Superior temporal gyrus (tissue), 1 donor: ENCODE data around the gene ST6GALNAC3.
"Not testable (repeated sequence)": the region's sequence is repeated elsewhere in the genome, so short reads cannot be mapped to it uniquely, and the experiment has no call there.

ENCODE experiments used
- DNase-seq: peaks from one replicate; pipeline ENCODE4 v3.0.0-alpha.2; 2016; ENCODE audit errors: extremely low spot score

The ST6GALNAC3 gene

GRCh38 chr1:76337542-76338219, 263.1 kb downstream of the ST6GALNAC3 start:
- DNase-seq: no peak

GRCh38 chr1:76340056-76340455, 265.5 kb downstream of the ST6GALNAC3 start:
- DNase-seq: no peak

- DNase-seq: not testable (repeated sequence)
Observed at GRCh38 chr1:76341816-76342215, 267.3 kb downstream of the ST6GALNAC3 start.

GRCh38 chr1:76343356-76343755, 268.8 kb downstream of the ST6GALNAC3 start:
- no peak for DNase-seq

- DNase-seq: no peak
Observed at GRCh38 chr1:76351655-76352054, 277.1 kb downstream of the ST6GALNAC3 start.

GRCh38 chr1:76352741-76353435, 278.3 kb downstream of the ST6GALNAC3 start:
- no peak for DNase-seq

- no peak for DNase-seq
Observed at GRCh38 chr1:76354236-76354635, 279.7 kb downstream of the ST6GALNAC3 start.

- DNase-seq: no peak
Observed at GRCh38 chr1:76366726-76367125, 292.2 kb downstream of the ST6GALNAC3 start.

- DNase-seq: no peak
Observed at GRCh38 chr1:76371941-76372340, 297.4 kb downstream of the ST6GALNAC3 start.

GRCh38 chr1:76374086-76374485, 299.5 kb downstream of the ST6GALNAC3 start:
- DNase-seq: no peak

- no peak for DNase-seq
Observed at GRCh38 chr1:76377247-76377646, 302.7 kb downstream of the ST6GALNAC3 start.

GRCh38 chr1:76379506-76379905, 305.0 kb downstream of the ST6GALNAC3 start:
- no peak for DNase-seq

GRCh38 chr1:76381450-76382097, 307.0 kb downstream of the ST6GALNAC3 start:
- DNase-seq: no peak

GRCh38 chr1:76388261-76388660, 313.7 kb downstream of the ST6GALNAC3 start:
- no peak for DNase-seq

- DNase-seq: peak; percentile 63
Observed at GRCh38 chr1:76390456-76390855, 315.9 kb downstream of the ST6GALNAC3 start.

- DNase-seq: no peak
Observed at GRCh38 chr1:76395059-76395458, 320.5 kb downstream of the ST6GALNAC3 start.

GRCh38 chr1:76402128-76402527, 327.6 kb downstream of the ST6GALNAC3 start:
- no peak for DNase-seq

GRCh38 chr1:76408303-76408702, 333.8 kb downstream of the ST6GALNAC3 start:
- DNase-seq: peak; percentile 59

GRCh38 chr1:76410499-76410898, 336.0 kb downstream of the ST6GALNAC3 start:
- DNase-seq: no peak

- DNase-seq: no peak
Observed at GRCh38 chr1:76418531-76418930, 344.0 kb downstream of the ST6GALNAC3 start.

GRCh38 chr1:76419603-76420002, 345.1 kb downstream of the ST6GALNAC3 start:
- DNase-seq: no peak

GRCh38 chr1:76425201-76426145, 350.9 kb downstream of the ST6GALNAC3 start:
- DNase-seq: no peak
